Osteoblast (primary cell): Measurements from ENCODE around the gene WDCP. TPM values are rescaled to one million over a fixed set of nuclear protein-coding genes. Genes with fewer than 3 reads are reported as not detected.

Experiments
- DNase-seq: peaks from one replicate; pipeline ENCODE4 v3.0.0; 2011; ENCODE audit warnings: low spot score, mixed read lengths; ENCODE audit not compliant: insufficient read length; ENCODE audit errors: missing footprints
- H2AFZ ChIP-seq: 2 replicates; pipeline ENCODE4 v1.6.0; 2011; ENCODE audit warnings: mild to moderate bottlenecking, low read length
- H3K27ac ChIP-seq: 2 replicates; pipeline ENCODE4 v1.5.1; 2011; ENCODE audit warnings: mild to moderate bottlenecking, low read depth, low read length, moderate library complexity
- H3K27me3 ChIP-seq: 2 replicates; pipeline ENCODE4 v1.6.0; 2012; ENCODE audit warnings: mild to moderate bottlenecking, control low read depth, inconsistent platforms, low read length, moderate library complexity; ENCODE audit not compliant: insufficient read depth
- H3K36me3 ChIP-seq: 2 replicates; pipeline ENCODE4 v1.5.1; 2011; ENCODE audit warnings: mild to moderate bottlenecking, low read length, control low read depth, moderate library complexity; ENCODE audit not compliant: insufficient read depth
- H3K4me1 ChIP-seq: 2 replicates; pipeline ENCODE4 v1.5.1; 2011; ENCODE audit warnings: mild to moderate bottlenecking, low read length, control low read depth, moderate library complexity; ENCODE audit not compliant: insufficient read depth
- H3K4me2 ChIP-seq: 2 replicates; pipeline ENCODE4 v1.6.0; 2011; ENCODE audit warnings: mild to moderate bottlenecking, low read length; ENCODE audit not compliant: insufficient read depth
- H3K4me3 ChIP-seq: fragments of 200-600 bp; sonication (generic); 3 replicates; pipeline ENCODE4 v1.5.1; 2012; ENCODE audit warnings: mild to moderate bottlenecking, low read length, inconsistent platforms; ENCODE audit not compliant: insufficient read depth
- H3K79me2 ChIP-seq: 2 replicates; pipeline ENCODE4 v1.6.0; 2012; ENCODE audit warnings: mild to moderate bottlenecking, low read length, control low read depth, inconsistent platforms; ENCODE audit not compliant: insufficient read depth
- H3K9me3 ChIP-seq: 2 replicates; pipeline ENCODE4 v1.5.1; 2011; ENCODE audit warnings: low read depth, low read length, control low read depth
- H4K20me1 ChIP-seq: 2 replicates; pipeline ENCODE4 v1.6.0; 2012; ENCODE audit warnings: mild to moderate bottlenecking, low read length, control low read depth; ENCODE audit not compliant: insufficient read depth
- CTCF ChIP-seq: IDR thresholded peaks from 2 replicates; pipeline ENCODE4 v1.5.1; 2011; ENCODE audit warnings: mild to moderate bottlenecking, low read depth, low read length, moderate library complexity; ENCODE audit errors: extremely low read depth
- total RNA-seq: library from RNA; depleted of rRNA; stranded (reverse); fragments of >200 nt; gene quantifications from 2 replicates; pipeline ENCODE4 v1.2.3, GENCODE V29; 2012

The WDCP gene
- total RNA-seq, 1 donor, result 8.3 TPM

- no peak overlapping the region for H3K4me3 ChIP-seq
- no peaks in the 10 kb centered on the region for H3K9me3 ChIP-seq
- no peak overlapping the region for H2AFZ ChIP-seq
- peak; percentile 78 for DNase-seq
- H3K27ac ChIP-seq, result no peak overlapping the region
- H3K79me2 ChIP-seq, result no peaks in the 10 kb centered on the region
- H3K4me2 ChIP-seq, result no peak overlapping the region
- H3K4me1 ChIP-seq, result peaks cover 26% of the 10 kb centered on the region
- H3K27me3 ChIP-seq, result no peaks in the 10 kb centered on the region
- no peak for TF ChIP-seq CTCF
- no peaks in the 10 kb centered on the region for H3K36me3 ChIP-seq
- H4K20me1 ChIP-seq, result no peaks in the 10 kb centered on the region
Observed at GRCh38 chr2:24012521-24013188, 34.5 kb downstream of the WDCP start.

GRCh38 chr2:24011250-24012104, 35.7 kb downstream of the WDCP start:
- Histone ChIP-seq H2AFZ (no peak overlapping the region), H4K20me1 (no peaks in the 10 kb centered on the region), H3K79me2 (no peaks in the 10 kb centered on the region), H3K27ac (no peak overlapping the region), H3K27me3 (no peaks in the 10 kb centered on the region), H3K4me2 (no peak overlapping the region), H3K4me3 (no peak overlapping the region), H3K9me3 (no peaks in the 10 kb centered on the region), H3K36me3 (no peaks in the 10 kb centered on the region), H3K4me1 (peaks cover 26% of the 10 kb centered on the region)
- no peak for TF ChIP-seq CTCF
- peak; percentile 58 for DNase-seq

GRCh38 chr2:24010477-24011249, 36.5 kb downstream of the WDCP start:
- peaks cover 18% of the 10 kb centered on the region for H3K4me1 ChIP-seq
- H3K9me3 ChIP-seq, result no peaks in the 10 kb centered on the region
- H3K4me2 ChIP-seq, result peak overlapping the region; percentile 84
- no peak for DNase-seq
- no peaks in the 10 kb centered on the region for H4K20me1 ChIP-seq
- H3K4me3 ChIP-seq, result peak overlapping the region; percentile 70
- H3K79me2 ChIP-seq, result no peaks in the 10 kb centered on the region
- H3K27me3 ChIP-seq, result no peaks in the 10 kb centered on the region
- no peak overlapping the region for H3K27ac ChIP-seq
- H3K36me3 ChIP-seq, result no peaks in the 10 kb centered on the region
- TF ChIP-seq CTCF, result no peak
- H2AFZ ChIP-seq, result peak overlapping the region; percentile 51
